ENCODE data around the gene AHCYL2. TPM values are rescaled to one million over a fixed set of nuclear protein-coding genes. Genes with fewer than 3 reads are reported as not detected.

Gene AHCYL2
- total RNA-seq, 2 experiments from 2014 or later = 5.0 to 8.7 TPM

DNA sequence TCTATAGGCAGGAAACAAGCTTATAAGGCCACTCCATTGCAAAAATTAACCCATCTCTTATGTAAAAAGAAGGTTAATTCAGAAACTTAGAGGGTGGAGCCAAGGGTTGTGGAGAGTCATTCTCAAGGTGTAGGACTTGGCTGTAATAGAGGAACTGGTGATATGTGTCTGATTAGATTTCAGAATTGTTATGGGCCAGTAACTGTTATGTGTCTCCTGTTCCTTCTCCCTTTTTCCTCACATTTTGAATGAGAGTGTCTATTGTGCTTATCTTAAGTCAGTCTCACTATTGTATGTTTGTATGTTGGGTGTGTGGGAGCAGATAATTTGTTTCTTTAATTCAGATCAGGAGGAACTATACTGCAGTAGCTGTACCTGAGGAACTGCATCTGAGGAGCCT lies 49.1 kb downstream of the AHCYL2 start:
- no peak overlapping the region for H3K4me2 ChIP-seq (ENCODE audit: low read length)
- H3K4me3 ChIP-seq (ENCODE audit: low read depth, low read length, poor library complexity, severe bottlenecking) = no peak overlapping the region
- no peak overlapping the region for H2AFZ ChIP-seq (ENCODE audit: low read length)
- no peak for DNase-seq (ENCODE audit: low spot score)
- H3K36me3 ChIP-seq (ENCODE audit: insufficient read depth, low read length) = peaks cover 6% of the 10 kb centered on the region; the same call in 1 of the 2 replicates
- CTCF ChIA-PET (ENCODE audit: unreplicated experiment) = no interaction called here
- TF ChIP-seq, protein P1, sequence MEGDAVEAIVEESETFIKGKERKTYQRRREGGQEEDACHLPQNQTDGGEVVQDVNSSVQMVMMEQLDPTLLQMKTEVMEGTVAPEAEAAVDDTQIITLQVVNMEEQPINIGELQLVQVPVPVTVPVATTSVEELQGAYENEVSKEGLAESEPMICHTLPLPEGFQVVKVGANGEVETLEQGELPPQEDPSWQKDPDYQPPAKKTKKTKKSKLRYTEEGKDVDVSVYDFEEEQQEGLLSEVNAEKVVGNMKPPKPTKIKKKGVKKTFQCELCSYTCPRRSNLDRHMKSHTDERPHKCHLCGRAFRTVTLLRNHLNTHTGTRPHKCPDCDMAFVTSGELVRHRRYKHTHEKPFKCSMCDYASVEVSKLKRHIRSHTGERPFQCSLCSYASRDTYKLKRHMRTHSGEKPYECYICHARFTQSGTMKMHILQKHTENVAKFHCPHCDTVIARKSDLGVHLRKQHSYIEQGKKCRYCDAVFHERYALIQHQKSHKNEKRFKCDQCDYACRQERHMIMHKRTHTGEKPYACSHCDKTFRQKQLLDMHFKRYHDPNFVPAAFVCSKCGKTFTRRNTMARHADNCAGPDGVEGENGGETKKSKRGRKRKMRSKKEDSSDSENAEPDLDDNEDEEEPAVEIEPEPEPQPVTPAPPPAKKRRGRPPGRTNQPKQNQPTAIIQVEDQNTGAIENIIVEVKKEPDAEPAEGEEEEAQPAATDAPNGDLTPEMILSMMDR (conservative IDR thresholded peaks at IDR 0.05; ENCODE audit: low read length) = no peak
- no peak for TF ChIP-seq EZH2phosphoT487 (IDR thresholded peaks at IDR 0.05; ENCODE audit: borderline replicate concordance, low read depth, low read length)
- POLR2A ChIA-PET = interaction anchor here (0.6 kb wide), 1 partner anchor 35 kb away, joined by 3 read pairs; no protein-coding TSS in a partner anchor
- no peaks in the 10 kb centered on the region for H3K79me2 ChIP-seq (ENCODE audit: insufficient read depth, low read depth, low read length)
- no peaks in the 10 kb centered on the region for H4K20me1 ChIP-seq (ENCODE audit: insufficient read depth, low read length)
- no peaks in the 10 kb centered on the region for H3K9me2 ChIP-seq (ENCODE audit: insufficient read depth, low read length)
- intact Hi-C loops (cut with micrococcal nuclease; ENCODE audit: unreplicated experiment) = no loop called here
- no peaks in the 10 kb centered on the region for H3K9me3 ChIP-seq (ENCODE audit: low read length)
- no peaks in the 10 kb centered on the region for H3K4me1 ChIP-seq (ENCODE audit: insufficient read depth, low read length, poor library complexity, severe bottlenecking)
- no peak overlapping the region for H3K27ac ChIP-seq (ENCODE audit: low read depth, low read length, poor library complexity, severe bottlenecking)
- BruUV-seq (replicated peaks) = no TSS peak

DNA sequence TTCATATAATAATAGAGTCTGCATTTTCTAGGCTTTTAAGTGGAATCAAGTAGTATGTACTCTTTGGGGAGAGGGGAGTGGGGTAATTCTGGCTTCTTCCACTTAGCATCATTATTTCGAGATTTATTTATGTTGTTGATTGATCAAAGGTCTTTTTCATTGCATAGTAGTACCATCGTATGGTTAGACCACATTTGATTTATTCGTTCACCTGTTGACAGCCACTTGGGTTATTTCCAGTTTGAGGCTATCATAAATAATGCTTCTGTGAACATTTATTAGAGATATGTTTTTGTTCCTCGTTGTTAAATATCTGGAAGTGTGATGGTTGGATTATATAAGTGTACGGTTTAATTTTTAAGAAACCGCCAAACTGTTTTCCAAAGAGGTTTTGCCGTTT lies 52.8 kb downstream of the AHCYL2 start:
- BruUV-seq (replicated peaks) = no TSS peak
- TF ChIP-seq EZH2phosphoT487 (IDR thresholded peaks at IDR 0.05; ENCODE audit: borderline replicate concordance, low read depth, low read length) = no peak
- TF ChIP-seq, protein P1 (conservative IDR thresholded peaks at IDR 0.05; ENCODE audit: low read length) = no peak
- DNase-seq (ENCODE audit: low spot score) = no peak
- no peaks in the 10 kb centered on the region for H3K9me2 ChIP-seq (ENCODE audit: insufficient read depth, low read length)
- ChIA-PET POLR2A (interaction anchor here (0.7 kb wide), 1 partner anchor 10 kb away, joined by 4 read pairs; no protein-coding TSS in a partner anchor), CTCF (ENCODE audit: unreplicated experiment) (interaction anchor here (0.6 kb wide), 1 partner anchor 593 kb away, joined by 3 read pairs; no protein-coding TSS in a partner anchor)
- H4K20me1 ChIP-seq (ENCODE audit: insufficient read depth, low read length) = no peaks in the 10 kb centered on the region
- intact Hi-C loops (cut with micrococcal nuclease; ENCODE audit: unreplicated experiment) = no loop called here
- no peaks in the 10 kb centered on the region for H3K9me3 ChIP-seq (ENCODE audit: low read length)
- H2AFZ ChIP-seq (ENCODE audit: low read length) = no peak overlapping the region
- H3K36me3 ChIP-seq (ENCODE audit: insufficient read depth, low read length) = peaks cover 6% of the 10 kb centered on the region; the same call in 1 of the 2 replicates
- no peaks in the 10 kb centered on the region for H3K79me2 ChIP-seq (ENCODE audit: insufficient read depth, low read depth, low read length)
- no peak overlapping the region for H3K4me3 ChIP-seq (ENCODE audit: low read depth, low read length, poor library complexity, severe bottlenecking)
- H3K27ac ChIP-seq (ENCODE audit: low read depth, low read length, poor library complexity, severe bottlenecking) = no peak overlapping the region
- no peaks in the 10 kb centered on the region for H3K4me1 ChIP-seq (ENCODE audit: insufficient read depth, low read length, poor library complexity, severe bottlenecking)
- H3K4me2 ChIP-seq (ENCODE audit: low read length) = no peak overlapping the region

DNA sequence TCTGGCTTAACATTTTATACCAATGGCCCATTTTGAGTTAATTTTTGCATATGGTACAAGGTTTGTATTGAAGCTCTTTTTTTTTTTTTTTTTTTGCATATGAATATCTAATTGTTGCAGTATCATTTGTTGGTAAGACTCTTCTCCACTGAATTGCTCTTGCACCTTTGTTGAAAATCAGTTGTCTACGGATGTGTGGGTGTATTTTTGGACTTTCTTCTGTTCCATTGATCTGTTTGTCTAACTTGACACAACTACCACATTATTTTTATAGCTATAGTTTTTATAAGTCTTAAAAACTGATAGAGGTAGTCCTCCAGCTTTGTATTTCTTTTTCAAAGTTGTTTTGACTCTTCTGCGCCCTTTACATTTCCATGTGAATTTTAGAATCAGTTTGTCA lies 53.9 kb downstream of the AHCYL2 start:
- TF ChIP-seq, protein P1 (conservative IDR thresholded peaks at IDR 0.05; ENCODE audit: low read length) = no peak
- no peak for TF ChIP-seq EZH2phosphoT487 (IDR thresholded peaks at IDR 0.05; ENCODE audit: borderline replicate concordance, low read depth, low read length)
- intact Hi-C loops (cut with micrococcal nuclease; ENCODE audit: unreplicated experiment) = no loop called here
- Histone ChIP-seq H3K4me3 (ENCODE audit: low read depth, low read length, poor library complexity, severe bottlenecking) (no peak overlapping the region), H3K4me2 (ENCODE audit: low read length) (no peak overlapping the region), H3K27ac (ENCODE audit: low read depth, low read length, poor library complexity, severe bottlenecking) (no peak overlapping the region), H3K4me1 (ENCODE audit: insufficient read depth, low read length, poor library complexity, severe bottlenecking) (no peaks in the 10 kb centered on the region), H3K36me3 (ENCODE audit: insufficient read depth, low read length) (peaks cover 6% of the 10 kb centered on the region; the same call in 1 of the 2 replicates), H3K9me2 (ENCODE audit: insufficient read depth, low read length) (no peaks in the 10 kb centered on the region), H4K20me1 (ENCODE audit: insufficient read depth, low read length) (no peaks in the 10 kb centered on the region), H3K9me3 (ENCODE audit: low read length) (no peaks in the 10 kb centered on the region), H3K79me2 (ENCODE audit: insufficient read depth, low read depth, low read length) (no peaks in the 10 kb centered on the region), H2AFZ (ENCODE audit: low read length) (no peak overlapping the region)
- DNase-seq (ENCODE audit: low spot score) = no peak
- ChIA-PET CTCF (ENCODE audit: unreplicated experiment) (no interaction called here), POLR2A (interaction anchor here (0.5 to 1.4 kb wide), 4 partner anchors 18 to 520 kb away, joined by 3 to 9 read pairs (median 4); no protein-coding TSS in a partner anchor)
- BruUV-seq (replicated peaks) = no TSS peak

Data from OCI-LY7 (cell line).